Putamen (tissue), 1 donor: ENCODE measurements around the gene FRMD8.
A peak's percentile ranks its signal among the peaks of the same experiment; 100 is the strongest.

Experiments
- DNase-seq: peaks from one replicate; pipeline ENCODE4 v3.0.0-alpha.2; 2016; ENCODE audit warnings: low spot score

The FRMD8 gene

DNA sequence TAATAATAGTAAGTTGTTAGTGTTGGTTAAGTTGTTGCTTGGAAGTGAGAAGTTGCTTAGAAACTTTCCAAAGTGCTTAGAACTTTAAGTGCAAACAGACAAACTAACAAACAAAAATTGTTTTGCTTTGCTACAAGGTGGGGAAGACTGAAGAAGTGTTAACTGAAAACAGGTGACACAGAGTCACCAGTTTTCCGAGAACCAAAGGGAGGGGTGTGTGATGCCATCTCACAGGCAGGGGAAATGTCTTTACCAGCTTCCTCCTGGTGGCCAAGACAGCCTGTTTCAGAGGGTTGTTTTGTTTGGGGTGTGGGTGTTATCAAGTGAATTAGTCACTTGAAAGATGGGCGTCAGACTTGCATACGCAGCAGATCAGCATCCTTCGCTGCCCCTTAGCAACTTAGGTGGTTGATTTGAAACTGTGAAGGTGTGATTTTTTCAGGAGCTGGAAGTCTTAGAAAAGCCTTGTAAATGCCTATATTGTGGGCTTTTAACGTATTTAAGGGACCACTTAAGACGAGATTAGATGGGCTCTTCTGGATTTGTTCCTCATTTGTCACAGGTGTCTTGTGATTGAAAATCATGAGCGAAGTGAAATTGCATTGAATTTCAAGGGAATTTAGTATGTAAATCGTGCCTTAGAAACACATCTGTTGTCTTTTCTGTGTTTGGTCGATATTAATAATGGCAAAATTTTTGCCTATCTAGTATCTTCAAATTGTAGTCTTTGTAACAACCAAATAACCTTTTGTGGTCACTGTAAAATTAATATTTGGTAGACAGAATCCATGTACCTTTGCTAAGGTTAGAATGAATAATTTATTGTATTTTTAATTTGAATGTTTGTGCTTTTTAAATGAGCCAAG, 38.9 kb downstream of the FRMD8 start:
- peak; percentile 44 for DNase-seq

DNA sequence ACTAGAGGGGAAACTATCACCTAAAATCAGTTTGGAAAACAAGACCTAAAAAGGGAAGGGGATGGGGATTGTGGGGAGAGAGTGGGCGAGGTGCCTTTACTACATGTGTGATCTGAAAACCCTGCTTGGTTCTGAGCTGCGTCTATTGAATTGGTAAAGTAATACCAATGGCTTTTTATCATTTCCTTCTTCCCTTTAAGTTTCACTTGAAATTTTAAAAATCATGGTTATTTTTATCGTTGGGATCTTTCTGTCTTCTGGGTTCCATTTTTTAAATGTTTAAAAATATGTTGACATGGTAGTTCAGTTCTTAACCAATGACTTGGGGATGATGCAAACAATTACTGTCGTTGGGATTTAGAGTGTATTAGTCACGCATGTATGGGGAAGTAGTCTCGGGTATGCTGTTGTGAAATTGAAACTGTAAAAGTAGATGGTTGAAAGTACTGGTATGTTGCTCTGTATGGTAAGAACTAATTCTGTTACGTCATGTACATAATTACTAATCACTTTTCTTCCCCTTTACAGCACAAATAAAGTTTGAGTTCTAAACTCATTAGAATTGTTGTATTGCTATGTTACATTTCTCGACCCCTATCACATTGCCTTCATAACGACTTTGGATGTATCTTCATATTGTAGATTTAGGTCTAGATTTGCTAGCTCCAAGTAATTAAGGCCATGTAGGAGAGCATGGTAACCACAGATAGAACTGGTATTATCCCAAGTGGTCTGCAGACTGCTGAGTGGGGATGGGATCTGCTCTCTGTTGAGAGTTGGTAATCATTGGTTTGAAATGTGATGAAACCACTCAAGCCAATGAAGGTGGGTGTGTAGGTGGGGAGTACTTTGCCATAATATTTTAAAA, 39.8 kb downstream of the FRMD8 start:
- DNase-seq, result peak; percentile 42

DNA sequence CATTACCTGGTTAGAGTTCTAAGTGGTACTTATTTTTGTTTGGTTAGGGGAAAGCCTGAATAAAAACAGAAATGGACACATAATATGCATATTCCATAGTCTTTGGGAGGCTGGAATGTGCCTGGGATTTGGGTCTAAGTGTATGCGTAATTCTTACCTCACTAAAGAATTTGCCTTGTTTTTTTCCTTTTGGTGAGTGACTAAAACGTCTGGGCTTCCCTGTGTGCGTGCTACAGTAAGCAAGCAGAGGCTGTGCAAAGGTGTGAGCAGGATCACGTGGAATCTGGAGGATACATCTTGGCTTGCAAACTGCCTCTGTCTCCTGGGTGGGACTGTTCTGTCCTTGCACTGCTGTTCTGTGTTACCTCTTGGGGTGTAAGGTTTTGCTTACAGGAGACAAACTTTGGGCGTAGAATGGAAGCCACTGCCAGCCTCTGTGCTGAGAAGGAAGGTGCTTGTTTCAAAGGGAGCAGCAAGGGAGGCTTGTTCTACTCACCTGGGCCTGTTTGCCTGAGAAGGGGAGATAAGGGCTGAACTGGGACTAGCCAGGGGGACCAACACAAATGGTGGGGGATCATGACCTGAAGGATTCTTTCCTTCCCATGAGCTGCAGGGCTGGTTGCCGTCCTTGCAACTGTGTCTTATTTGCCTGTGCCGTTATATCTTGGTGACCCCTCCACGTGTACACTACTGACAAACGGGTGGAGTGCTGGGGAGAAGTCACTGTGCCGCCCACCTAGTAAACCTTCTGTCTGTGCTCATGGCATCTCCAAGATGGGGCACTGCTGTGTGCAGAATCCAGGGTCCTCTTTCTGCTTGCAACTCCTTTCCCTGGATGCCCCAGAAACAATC, 40.6 kb downstream of the FRMD8 start:
- peak; percentile 49 for DNase-seq

DNA sequence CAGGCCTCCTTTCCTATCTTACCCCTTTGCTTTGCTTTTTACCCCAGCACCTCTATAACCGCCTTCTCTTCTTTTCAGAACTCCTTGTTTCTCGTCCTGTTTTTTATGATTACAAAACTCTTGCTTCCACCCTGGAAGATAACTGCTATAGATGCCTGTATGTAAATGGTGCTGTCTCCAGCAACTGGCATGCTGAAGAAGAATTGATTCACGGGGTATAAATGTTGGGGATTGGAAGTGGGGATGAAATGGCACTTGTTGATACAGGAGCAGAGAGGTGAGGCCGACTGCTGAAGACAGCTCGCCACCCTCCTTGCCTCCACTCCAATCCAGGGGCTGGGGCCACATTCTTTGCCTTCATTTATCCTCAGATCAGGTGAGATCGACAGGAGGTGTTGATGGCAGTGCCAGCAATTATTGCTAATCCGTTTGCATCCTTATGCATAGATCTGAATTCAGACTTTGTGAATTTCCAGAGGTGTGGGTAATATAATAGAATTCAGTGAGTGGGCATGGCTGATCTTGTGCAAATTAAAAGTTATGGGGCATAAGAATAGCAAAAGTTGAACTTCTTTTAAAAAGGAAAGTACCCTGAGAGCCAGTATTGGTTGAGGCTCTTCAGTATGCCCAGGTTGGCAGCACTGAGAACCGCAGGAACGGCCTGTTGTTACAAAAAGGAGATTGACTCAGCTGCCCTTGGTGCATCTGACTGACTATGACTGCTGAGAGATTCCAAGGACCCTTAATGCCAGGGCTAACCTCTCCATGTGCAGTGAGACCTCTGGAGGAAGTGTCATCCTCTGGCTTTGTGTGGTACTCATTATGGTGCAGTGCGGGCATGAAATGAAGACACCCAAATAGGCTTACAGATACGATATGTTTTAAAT, 41.5 kb downstream of the FRMD8 start:
- peak; percentile 62 for DNase-seq

DNA sequence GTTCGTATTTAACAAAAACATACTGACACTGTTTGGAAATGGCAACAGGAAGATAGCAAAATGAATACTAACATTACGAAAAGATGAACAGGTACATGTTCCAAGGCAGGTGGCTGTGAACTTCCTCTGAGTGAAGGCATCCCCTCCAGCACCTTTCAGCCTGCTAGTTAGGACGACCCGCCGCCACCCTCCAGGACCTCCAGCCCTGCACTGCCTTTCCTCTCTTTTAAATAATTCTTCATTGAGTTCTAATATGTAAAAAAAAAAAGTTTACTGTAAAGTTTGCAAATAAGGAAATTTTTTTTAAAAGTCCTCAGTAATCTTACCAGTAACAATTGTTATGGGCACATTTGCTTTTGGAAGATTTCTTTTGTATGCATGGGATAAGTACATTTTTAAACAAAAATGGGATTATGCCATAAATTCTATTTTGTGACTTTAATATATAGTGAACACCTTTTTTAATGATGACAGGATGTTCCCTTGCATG, 42.2 kb downstream of the FRMD8 start:
- DNase-seq, result no peak

DNA sequence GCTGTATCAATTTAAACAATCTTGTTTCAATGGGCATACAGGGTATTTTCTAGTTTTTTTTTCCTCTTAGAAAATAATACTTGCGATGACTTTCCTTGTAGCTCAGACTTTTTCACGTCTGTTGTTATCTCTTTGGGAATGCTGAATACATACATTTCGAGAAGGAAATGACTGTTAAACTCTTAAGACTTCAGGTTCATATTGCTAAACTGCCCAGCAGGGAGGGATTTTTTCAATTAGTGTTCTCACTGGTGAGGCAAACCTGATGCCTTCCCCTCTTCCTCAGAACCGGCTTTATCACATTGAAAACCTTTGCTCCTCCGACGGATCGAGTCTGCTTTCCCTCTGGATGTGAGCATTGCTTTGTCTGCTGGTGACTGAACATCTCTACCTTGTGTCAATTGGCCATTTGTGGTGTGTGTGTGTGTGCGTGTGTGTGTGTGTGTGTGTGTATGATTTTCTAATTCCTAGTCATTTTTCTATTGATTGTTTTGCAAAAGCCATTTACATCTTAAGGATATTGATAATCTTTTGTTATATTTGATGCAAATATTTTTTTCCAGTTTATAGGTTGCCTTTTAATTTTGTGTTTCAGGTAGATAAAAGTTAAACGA, 42.7 kb downstream of the FRMD8 start:
- DNase-seq, result no peak

DNA sequence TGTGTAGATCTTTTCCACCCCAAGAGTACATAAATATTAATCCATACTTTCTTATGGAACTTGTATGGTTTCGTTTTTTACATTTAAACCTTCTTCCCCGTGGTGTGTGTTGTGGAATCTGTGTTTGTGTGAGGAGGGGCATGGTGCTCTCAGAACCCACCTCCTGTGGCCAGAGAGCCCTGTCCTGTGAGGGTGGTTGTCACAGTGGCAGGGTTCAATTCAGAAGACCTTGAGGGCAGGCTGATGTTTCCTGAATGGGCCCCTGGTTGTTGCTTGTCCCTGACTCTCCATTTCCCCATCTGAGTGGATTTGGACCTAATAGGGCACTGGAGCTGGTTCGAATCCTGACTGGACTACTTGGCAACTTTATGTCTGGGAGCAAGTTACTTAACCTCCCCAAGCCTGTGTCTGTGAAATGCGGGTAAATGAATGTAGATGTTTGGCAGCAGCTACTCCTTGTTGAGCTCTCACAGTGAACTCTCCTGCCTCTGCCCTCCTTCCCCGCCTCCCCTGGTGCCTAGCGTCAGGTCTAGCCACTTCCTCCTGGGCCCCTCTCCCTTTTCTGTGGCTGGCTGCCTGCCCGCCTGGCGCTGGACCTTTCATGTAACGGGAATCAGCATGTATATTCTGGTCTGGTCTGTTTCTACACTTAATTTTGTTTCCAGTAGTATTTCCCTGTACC, 43.4 kb downstream of the FRMD8 start:
- DNase-seq, result peak; percentile 41

DNA sequence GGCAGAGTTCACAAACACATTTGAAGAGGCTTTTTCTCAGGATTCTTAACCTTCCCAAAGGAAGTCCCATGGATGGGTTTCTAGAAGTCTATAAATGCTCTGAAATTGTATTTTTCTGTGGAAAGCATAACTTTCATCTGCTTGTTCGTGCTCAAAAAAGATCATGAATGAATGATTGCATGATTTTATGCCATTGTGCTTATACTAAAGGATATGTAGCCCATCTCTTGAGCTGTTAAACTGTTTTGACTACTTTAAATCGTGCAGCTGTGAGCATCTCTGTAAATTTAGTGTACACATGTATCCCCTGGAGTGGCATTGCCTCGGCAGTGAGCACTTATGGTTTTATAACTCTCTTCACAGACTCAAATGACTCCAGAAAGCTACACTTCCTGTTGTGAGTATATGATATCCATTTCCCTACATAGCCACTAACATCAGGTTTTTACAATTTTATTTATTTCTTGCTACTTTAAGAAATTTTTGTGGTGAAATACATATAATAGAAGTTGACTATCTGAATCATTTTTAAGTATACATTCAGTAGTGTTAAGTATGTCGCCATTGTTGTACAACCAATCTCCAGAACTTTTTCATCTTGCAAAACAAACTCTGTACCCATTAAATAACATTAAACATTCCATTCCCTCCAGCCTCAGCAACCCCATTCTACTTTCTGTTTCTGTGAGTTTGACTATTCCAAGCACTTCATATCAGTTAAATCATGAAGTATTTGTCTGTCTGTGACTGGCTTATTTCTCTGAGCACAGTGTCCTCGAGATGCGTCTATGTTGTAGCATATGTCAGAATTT, 44.2 kb downstream of the FRMD8 start:
- DNase-seq, result no peak

DNA sequence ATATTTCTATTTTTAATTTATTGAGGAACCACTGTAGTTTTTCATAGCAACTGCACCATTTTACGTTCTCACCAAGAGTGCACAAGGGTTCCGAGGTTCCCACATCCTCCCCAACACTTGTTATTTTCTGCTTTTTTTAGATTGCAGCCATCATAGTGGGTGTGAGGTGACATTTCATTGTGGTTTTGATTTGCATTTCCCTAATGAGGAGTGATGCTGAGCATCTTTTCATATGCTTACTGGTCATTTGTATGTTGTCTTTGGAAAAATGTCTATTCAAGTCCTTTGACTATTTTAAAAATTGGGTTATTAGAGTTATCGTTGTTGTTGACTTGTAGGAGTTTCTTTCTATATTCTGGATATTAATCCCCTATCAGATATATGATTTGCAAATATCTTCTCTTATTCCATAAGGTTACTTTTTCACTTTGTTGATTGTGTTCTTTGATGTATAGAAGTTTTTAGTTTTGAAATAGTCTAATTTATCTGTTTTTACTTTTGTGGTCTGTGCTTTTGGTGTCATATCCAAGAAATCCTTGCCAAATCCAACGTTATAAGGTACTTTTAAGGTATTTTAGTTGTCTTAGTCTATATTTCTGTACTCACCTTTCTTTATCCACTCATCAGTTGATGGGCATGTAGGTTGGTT, 45.1 kb downstream of the FRMD8 start:
- no peak for DNase-seq

DNA sequence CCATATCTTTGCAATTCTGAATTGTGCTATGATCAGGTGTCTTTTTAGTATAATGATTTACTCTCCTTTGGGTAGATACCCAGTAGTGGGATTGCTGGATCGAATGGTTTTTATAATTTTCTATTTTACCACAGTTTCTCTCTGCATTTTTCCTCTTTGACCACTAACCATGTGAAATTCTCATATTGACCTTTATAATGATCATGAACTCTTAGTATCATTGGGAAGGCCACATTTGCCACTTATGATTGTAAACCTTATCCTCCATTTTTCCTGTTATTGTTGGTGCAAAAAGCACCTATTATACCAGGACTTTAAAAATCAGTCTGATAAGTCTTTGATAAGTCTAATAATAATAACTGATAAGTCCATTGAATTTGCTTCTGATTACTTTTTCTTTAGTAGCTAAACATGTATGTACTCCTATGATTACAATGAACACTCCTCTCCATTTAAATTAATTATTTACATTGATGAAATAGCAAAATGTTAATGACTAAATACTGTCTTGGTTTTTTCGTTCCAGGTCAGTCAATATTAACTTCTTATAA, 45.7 kb downstream of the FRMD8 start:
- DNase-seq, result no peak

DNA sequence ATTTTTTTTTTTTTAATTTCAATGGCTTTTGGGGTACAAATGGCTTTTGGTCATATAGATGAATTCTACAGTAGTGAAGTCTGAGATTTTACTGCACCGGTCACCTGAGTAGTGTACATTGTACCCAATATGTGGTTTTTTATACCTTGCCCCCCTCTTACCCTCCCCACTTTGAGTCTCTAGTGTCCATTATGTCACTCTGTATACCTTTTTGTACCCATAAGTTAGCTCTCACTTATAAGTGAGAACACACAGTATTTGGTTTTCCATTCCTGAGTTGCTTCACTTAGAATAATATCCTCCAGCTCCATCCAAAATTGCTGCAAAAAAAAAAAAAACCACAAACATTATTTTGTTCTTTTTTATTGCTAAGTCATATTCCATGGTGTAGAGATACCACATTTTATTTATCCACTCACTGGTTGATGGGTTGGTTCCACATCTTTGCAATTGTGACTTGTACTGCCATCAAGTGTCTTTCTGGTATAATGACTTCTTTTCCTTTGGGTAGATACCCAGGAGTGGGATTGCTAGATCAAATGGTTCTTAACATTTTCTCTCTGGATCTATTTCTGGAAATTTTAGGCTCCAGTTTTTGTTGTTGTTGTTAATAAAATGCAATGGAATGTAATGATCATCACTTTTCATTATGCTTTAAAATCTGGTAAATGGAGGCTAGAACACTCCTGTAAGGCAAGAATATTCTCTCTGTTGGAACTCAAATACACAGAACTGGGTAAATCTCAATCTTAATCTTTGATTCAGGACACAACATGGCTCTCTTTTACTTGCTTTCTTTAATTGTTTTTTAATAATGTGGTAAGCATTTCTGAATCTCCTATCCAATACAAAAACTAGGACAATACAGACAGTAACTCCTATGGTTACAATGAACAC, 46.5 kb downstream of the FRMD8 start:
- no peak for DNase-seq

DNA sequence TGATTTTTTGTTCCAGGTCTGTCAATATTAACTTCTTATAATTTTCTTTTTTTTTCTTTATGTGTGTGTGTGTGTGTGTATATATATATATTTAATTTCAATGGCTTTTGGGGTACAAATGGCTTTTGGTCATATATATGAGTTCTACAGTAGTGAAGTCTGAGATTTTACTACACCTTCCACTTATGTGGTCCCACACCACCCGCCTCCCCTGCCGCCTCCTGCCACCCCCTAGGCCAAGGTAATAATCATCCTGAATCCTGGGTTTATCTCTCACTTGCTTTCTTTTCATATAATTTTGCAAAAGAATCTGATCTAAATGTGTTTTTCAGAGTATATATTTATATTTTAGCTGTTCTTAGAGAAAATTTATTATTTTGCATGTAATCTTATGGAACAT, 47.2 kb downstream of the FRMD8 start:
- no peak for DNase-seq

DNA sequence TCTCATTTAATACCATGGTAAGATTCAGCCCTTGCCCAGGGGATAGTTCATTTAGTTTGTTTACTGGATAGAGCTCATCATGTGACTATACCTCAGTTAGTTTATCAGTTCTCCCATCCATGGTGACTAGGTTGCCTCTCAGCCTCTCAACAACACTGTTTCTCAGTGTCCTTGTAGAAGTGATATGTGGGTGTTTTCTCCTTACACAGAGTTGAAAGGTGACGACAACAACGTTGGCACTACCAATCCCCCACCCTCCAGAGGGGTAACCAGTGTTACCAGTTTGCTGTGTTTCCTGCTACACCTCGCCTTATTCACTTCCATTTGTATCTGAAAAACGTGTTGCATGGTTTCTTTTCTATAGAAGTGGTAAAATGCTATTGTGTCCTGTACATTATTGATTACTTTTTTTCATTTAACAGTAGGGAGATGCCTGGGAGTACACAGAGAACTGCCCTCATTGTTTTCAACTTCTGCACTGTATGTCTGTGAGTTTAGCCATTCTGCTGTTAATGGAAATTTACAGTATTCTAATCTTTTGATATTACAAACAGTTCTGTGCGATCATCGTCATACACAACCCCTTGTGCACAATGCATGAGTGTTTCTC, 47.7 kb downstream of the FRMD8 start:
- DNase-seq, result no peak

DNA sequence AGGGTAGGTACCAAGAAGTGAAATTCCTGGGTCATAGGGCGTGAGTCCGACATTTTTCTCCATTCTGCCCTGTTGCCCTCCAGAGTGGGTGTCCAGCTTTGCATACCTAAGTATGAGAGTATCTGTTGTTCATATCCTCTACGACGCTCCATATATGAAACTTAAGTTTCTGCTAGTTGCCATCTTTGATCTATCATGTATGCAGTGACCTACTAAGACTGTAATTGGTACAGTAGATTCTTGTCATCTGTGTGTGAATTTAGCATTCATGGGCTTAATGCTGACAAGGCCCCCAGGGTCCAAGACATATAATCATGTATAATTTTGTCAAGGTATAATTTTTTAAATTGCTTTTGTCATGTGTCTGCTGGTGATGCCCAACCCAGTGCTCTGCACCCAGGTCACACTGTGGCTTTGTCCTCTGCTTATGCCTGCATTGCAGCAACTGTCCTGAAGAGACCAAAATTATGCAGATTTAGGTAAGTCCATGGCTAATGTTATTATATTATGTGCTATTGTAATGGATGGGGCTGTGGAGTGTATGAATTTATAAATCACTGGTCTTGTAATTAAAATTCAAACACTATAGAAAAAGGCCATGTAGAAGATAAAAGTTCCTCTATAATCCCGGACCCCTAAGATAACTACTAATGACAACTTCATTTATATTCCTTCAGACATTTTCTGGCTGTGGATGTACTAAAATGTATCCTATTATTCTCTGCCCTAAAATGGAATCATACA, 48.4 kb downstream of the FRMD8 start:
- no peak for DNase-seq

DNA sequence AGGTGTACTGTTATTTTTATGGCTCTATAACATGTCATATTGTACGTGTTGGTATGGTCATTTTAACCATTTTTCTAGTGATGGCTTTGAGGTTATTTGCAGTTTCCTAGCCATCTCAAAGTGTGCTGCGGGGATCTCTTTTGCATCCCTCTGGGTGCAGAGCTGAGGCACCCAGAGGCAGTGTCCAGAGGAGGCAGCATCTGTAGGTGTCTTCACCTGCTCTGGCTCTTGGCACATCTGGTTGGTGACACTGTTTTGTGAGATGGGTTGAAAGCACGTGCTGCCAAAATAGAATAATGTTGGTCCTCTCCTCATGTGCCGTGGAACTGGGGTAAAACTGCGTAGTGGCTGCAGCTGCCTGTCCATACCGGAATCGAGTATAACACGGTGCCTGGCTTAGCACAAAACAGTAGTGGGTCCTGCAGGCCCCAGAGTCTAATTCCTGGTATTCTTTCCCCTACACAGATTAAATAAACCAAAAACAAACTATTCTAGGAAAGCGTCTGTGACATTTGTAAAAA, 49.0 kb downstream of the FRMD8 start:
- no peak for DNase-seq

DNA sequence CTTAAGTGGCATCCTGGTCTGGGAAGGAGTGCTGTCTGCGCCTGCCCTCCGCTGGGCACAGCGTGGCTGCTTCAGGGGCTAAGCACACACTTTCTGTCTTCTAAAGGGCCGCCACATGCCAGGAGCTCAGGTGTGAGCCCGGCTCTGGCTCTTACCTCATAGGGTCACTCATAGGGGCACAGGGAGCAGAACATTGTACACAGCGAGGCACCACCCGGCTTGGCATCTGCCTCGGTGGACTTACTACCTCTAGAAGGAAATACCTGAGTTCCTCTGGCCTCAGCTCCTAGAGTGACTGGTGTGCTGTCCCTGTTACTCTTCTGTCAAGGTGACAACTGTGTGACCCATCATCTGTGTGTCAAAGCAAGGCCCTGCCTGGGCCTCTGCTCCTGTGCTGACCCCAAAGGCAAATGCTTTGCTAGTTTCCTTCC, 49.6 kb downstream of the FRMD8 start:
- no peak for DNase-seq
